HepG2 (cell line): ENCODE results near the gene APIP. TPM values are rescaled to one million over a fixed set of nuclear protein-coding genes. Genes with fewer than 3 reads are reported as not detected.

Source experiments
- ATAC-seq: fragments of 200-7000 bp; cut with Tn5 transposase; 3 replicates; pipeline ENCODE4 v1.9.1; 2020; ENCODE audit warnings: mild to moderate bottlenecking, moderate library complexity
- BruUV-seq: library from RNA; stranded (reverse); fragments of 400-500 nt; replicated peaks from 2 replicates; lab custom pipeline; 2021; lab: Mats Ljungman, UMichigan
- CTCF ChIA-PET: fragments of 300-600 bp; formaldehyde crosslinking; extraction: SDS; loops from one replicate; lab custom pipeline; 2021; ENCODE audit warnings: low total read pairs, inconsistent platforms, low intra/inter-chr PET ratio; lab: Yijun Ruan, JAX
- POLR2A ChIA-PET: fragments of 350-600 bp; sonication (Branson Sonifier 250); formaldehyde crosslinking; loops from one replicate; lab custom pipeline; 2020; ENCODE audit warnings: antibody characterized with exemption, inconsistent platforms; lab: Yijun Ruan, JAX
- DNase-seq: peaks from one replicate; pipeline ENCODE4 v3.0.0-alpha.2; 2015; ENCODE audit warnings: low spot score
- FAIRE-seq: peaks from 3 replicates; lab custom pipeline; 2011; peaks lifted over from hg19 to GRCh38; lab: Jason Lieb, UNC
- H2AFZ ChIP-seq: one replicate; pipeline ENCODE4 v1.6.1; 2011; ENCODE audit warnings: low read length, inconsistent platforms
- H3K27ac ChIP-seq: fragments of 300-600 bp; 3 replicates; pipeline ENCODE4 v1.8.0; 2011; ENCODE audit warnings: mixed run types, mild to moderate bottlenecking, mixed read lengths, low read length, inconsistent platforms; ENCODE audit not compliant: insufficient read depth; ENCODE audit errors: extremely low read length
- H3K27me3 ChIP-seq, 2 experiments: fragments of 200-600 bp in 1 of 2; 2 replicates in 1 of 2; 3 replicates in 1 of 2; pipeline versions ENCODE4 v1.6.0 to v1.8.0; 2011; ENCODE audit warnings: low read length in 2 of 2, mild to moderate bottlenecking in 2 of 2, moderate library complexity in 2 of 2, inconsistent platforms in 1 of 2; ENCODE audit not compliant: insufficient read depth in 2 of 2, control insufficient read depth in 1 of 2
- H3K36me3 ChIP-seq, 2 experiments: fragments of 200-600 bp in 1 of 2; replicated peaks in 1 of 2; 2 replicates in 1 of 2; 3 replicates in 1 of 2; pipeline versions ENCODE4 v1.5.1 to v1.8.0; 2011; ENCODE audit warnings: low read length in 2 of 2, inconsistent platforms in 1 of 2; ENCODE audit not compliant: insufficient read depth in 2 of 2, control insufficient read depth in 1 of 2
- H3K4me1 ChIP-seq: 2 replicates; pipeline ENCODE4 v1.5.1; 2012; ENCODE audit warnings: low read length, inconsistent platforms; ENCODE audit not compliant: insufficient read depth
- H3K4me2 ChIP-seq: 2 replicates; pipeline ENCODE4 v1.6.0; 2011; ENCODE audit warnings: low read depth, low read length, inconsistent platforms
- H3K4me3 ChIP-seq, 3 experiments: fragments of 200-600 bp in 1 of 3; sonication (generic), shearing (Covaris generic) in 1 of 3; replicated peaks in 1 of 3; 2 replicates each; pipeline ENCODE4 v1.5.1; 2011 to 2016; ENCODE audit warnings: low read length in 3 of 3, inconsistent platforms in 2 of 3, low read depth in 2 of 3, mild to moderate bottlenecking in 2 of 3, control low read depth in 1 of 3, mixed read lengths in 1 of 3; ENCODE audit not compliant: insufficient read depth in 1 of 3
- H3K79me2 ChIP-seq: one replicate; pipeline ENCODE4 v1.6.1; 2011; ENCODE audit warnings: low read length, inconsistent platforms; ENCODE audit not compliant: insufficient read depth
- H3K9ac ChIP-seq: 2 replicates; pipeline ENCODE4 v1.6.0; 2011; ENCODE audit warnings: mild to moderate bottlenecking, low read depth, low read length, inconsistent platforms; ENCODE audit not compliant: insufficient read depth
- H3K9me3 ChIP-seq: 2 replicates; pipeline ENCODE4 v1.5.1; 2012; ENCODE audit warnings: mild to moderate bottlenecking, low read length
- H4K20me1 ChIP-seq: 2 replicates; pipeline ENCODE4 v1.6.0; 2011; ENCODE audit warnings: inconsistent platforms, mild to moderate bottlenecking, low read length, moderate library complexity; ENCODE audit not compliant: insufficient read depth
- ARID3A ChIP-seq: IDR thresholded peaks from 2 replicates; pipeline ENCODE4 v1.6.1; 2012; ENCODE audit warnings: low read depth, low read length, improper control_type of control experiment
- MEIS1 ChIP-seq: sonication (generic); formaldehyde crosslinking; IDR thresholded peaks from 2 replicates; pipeline ENCODE4 v1.9.0; 2021; ENCODE audit warnings: mild to moderate bottlenecking, missing genetic modification reagents, moderate library complexity, borderline replicate concordance
- MZF1 ChIP-seq: sonication (generic); formaldehyde crosslinking; IDR thresholded peaks from 2 replicates; pipeline ENCODE4 v1.8.1; 2023; ENCODE audit warnings: mild to moderate bottlenecking, missing genetic modification reagents, borderline replicate concordance
- PRMT3 ChIP-seq: sonication (generic); formaldehyde crosslinking; IDR thresholded peaks from 2 replicates; pipeline ENCODE4 v1.8.1; 2022; ENCODE audit warnings: low read depth, mild to moderate bottlenecking, moderate library complexity, missing genetic modification reagents, borderline replicate concordance
- SALL2 ChIP-seq: sonication (generic); formaldehyde crosslinking; IDR thresholded peaks from 2 replicates; pipeline ENCODE4 v1.8.1; 2023; ENCODE audit warnings: mild to moderate bottlenecking, missing genetic modification reagents, inconsistent platforms
- ZNF354B ChIP-seq: sonication (generic); formaldehyde crosslinking; IDR thresholded peaks from 2 replicates; pipeline ENCODE4 v1.8.0; 2022; ENCODE audit warnings: mild to moderate bottlenecking, missing genetic modification reagents
- WGBS: methylation state at CpG from one replicate; pipeline ENCODE4 v1.1.6; 2017; ENCODE audit warnings: low lambda C conversion rate; 5-methylcytosine and 5-hydroxymethylcytosine counted together
- in situ Hi-C: cut with HindIII; loops from 2 replicates; pipeline ENCODE4 v1.10.0; 2017; ENCODE audit warnings: low pct_unique_long_range_greater_than_20kb; ENCODE audit not compliant: extremely low pct_ligation_motif_present
- intact Hi-C: fragments of 100-400 bp; cut with micrococcal nuclease; formaldehyde crosslinking; loops from one replicate; pipeline ENCODE4 v1.10.0; 2022; ENCODE audit not compliant: unreplicated experiment
- polyA plus RNA-seq, 8 experiments: library from polyadenylated mRNA; depleted of rRNA in 3 of 8; stranded (reverse) in 7 of 8; unstranded in 1 of 8; fragments of >200 nt; fragmentation: Illumina TruSeq in 4 of 8; extraction: Trizol in 4 of 8; gene quantifications; 2 replicates each; pipeline versions ENCODE4 v1.2.1 to v1.2.3, GENCODE V29; 2011 to 2016; ENCODE audit warnings: low read depth in 4 of 8, missing spikeins in 1 of 8, mixed read lengths in 1 of 8; ENCODE audit not compliant: insufficient read depth in 1 of 8
- total RNA-seq, 5 experiments: library from RNA; depleted of rRNA; stranded (reverse); fragments of >200 nt; fragmentation: Illumina TruSeq; extraction: Trizol; gene quantifications; 2 replicates each; pipeline ENCODE4 v1.2.3, GENCODE V29; 2016; ENCODE audit warnings: low read depth in 1 of 5

APIP gene
- total and polyA plus RNA-seq, 2 of the 13 experiments (the other 11 are each of a cell fraction or from before 2014, with no cell fraction given), result 16.9 to 31.0 TPM

- ChIA-PET POLR2A (no interaction called here), CTCF (no interaction called here)
- intact Hi-C loops, result no loop called here
- Histone ChIP-seq H2AFZ (no peak overlapping the region), H3K4me3 (no peak overlapping the region), H3K4me1 (peaks cover 35% of the 10 kb centered on the region), H3K79me2 (peaks cover 4% of the 10 kb centered on the region), H3K27me3 (no peaks in the 10 kb centered on the region), H3K27ac (no peak overlapping the region), H3K36me3 (no peaks in the 10 kb centered on the region; a peak in 1 of 5 replicates), H3K4me2 (no peak overlapping the region), H4K20me1 (no peaks in the 10 kb centered on the region), H3K9ac (no peak overlapping the region), H3K9me3 (no peaks in the 10 kb centered on the region)
- WGBS, result 81% methylated on average over 6 of the region's 7 CpGs
- DNase-seq (no peak), ATAC-seq (no peak), FAIRE-seq (no peak)
- in situ Hi-C loops, result loop anchor here (25.0 kb wide), 1 partner anchor 743 kb away; no protein-coding TSS in a partner anchor
- no peak for TF ChIP-seq MEIS1 (CRISPR knock-in tag)
- TF ChIP-seq ARID3A, result no peak
- no peak for TF ChIP-seq PRMT3 (CRISPR knock-in tag)
- TF ChIP-seq ZNF354B (CRISPR knock-in tag), result no peak
- no peak for TF ChIP-seq MZF1
- BruUV-seq, result no TSS peak
These were observed 10.5 kb downstream of the APIP start for GRCh38 chr11:34905666-34906065.

GRCh38 chr11:34904421-34904955 is 11.7 kb downstream of the APIP start:
- Histone ChIP-seq H3K9ac (no peak overlapping the region), H3K27ac (no peak overlapping the region), H2AFZ (no peak overlapping the region), H3K4me2 (no peak overlapping the region), H3K9me3 (no peaks in the 10 kb centered on the region), H4K20me1 (no peaks in the 10 kb centered on the region), H3K4me1 (peaks cover 24% of the 10 kb centered on the region), H3K36me3 (no peaks in the 10 kb centered on the region; a peak in 1 of 5 replicates), H3K27me3 (no peaks in the 10 kb centered on the region), H3K4me3 (no peak overlapping the region), H3K79me2 (peaks cover 4% of the 10 kb centered on the region)
- BruUV-seq, result no TSS peak
- ATAC-seq, result no peak
- ChIA-PET CTCF (no interaction called here), POLR2A (no interaction called here)
- FAIRE-seq, result no peak
- TF ChIP-seq SALL2, result no peak
- 89% methylated on average over 3 of the region's 3 CpGs for WGBS
- in situ Hi-C loops, result loop anchor here (25.0 kb wide), 1 partner anchor 742 kb away; no protein-coding TSS in a partner anchor
- no peak for DNase-seq
- intact Hi-C loops, result no loop called here
